ENCODE data around the gene FAM168A.

FAM168A gene

DNA sequence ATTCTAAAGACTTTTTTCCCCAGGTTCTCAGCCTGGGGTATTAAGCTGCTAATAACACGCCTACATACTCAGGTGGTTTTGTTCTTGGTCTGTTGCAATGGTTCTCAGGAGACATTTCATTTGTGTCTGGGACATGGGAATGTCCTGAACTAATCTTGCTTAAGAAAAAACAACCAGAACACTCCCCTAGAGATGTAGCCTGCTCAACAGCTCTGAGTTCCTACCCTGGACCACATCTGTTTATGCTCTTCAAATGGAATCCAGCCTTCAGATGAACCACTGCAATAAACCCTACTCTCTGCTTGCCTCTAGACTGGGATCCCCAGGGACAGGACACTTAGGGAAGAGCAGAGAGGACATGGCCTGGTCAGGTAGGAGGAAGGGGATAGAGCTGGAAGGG, 191.8 kb downstream of the FAM168A start:
- H3K27ac ChIP-seq (replicated peaks), result no peak overlapping the region
- DNase-seq (ENCODE audit: low read depth in 1 of 2, low spot score in 1 of 2), result no peak
- no peaks in the 10 kb centered on the region for H3K27me3 ChIP-seq (ENCODE audit: insufficient read depth, poor library complexity, severe bottlenecking)
- H3K4me3 ChIP-seq (replicated peaks; ENCODE audit: insufficient read depth, low read length), result no peak overlapping the region
- TF ChIP-seq, protein P1, sequence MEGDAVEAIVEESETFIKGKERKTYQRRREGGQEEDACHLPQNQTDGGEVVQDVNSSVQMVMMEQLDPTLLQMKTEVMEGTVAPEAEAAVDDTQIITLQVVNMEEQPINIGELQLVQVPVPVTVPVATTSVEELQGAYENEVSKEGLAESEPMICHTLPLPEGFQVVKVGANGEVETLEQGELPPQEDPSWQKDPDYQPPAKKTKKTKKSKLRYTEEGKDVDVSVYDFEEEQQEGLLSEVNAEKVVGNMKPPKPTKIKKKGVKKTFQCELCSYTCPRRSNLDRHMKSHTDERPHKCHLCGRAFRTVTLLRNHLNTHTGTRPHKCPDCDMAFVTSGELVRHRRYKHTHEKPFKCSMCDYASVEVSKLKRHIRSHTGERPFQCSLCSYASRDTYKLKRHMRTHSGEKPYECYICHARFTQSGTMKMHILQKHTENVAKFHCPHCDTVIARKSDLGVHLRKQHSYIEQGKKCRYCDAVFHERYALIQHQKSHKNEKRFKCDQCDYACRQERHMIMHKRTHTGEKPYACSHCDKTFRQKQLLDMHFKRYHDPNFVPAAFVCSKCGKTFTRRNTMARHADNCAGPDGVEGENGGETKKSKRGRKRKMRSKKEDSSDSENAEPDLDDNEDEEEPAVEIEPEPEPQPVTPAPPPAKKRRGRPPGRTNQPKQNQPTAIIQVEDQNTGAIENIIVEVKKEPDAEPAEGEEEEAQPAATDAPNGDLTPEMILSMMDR (IDR thresholded peaks at IDR 0.05; ENCODE audit: insufficient read depth, low read length), result no peak

DNA sequence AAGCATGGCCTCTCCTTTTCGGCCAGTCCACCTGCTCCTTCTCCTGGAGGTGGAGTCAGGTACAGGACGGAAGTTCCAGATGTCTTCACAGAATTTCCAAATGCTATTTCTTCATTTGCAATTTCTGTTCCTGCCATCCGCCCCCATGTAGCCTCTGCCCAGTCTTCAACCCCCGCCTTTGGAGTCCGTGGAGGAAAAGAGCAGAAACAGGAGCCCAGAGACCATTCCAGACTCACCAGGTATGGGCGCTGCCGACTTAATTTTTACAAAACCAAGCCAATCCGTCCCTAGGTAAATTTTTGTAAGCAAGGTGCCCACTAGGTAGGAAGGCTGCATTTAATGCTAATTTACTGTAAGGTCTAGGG, 192.8 kb downstream of the FAM168A start:
- no peak for DNase-seq (ENCODE audit: low read depth in 1 of 2, low spot score in 1 of 2)
- Histone ChIP-seq H3K4me3 (replicated peaks; ENCODE audit: insufficient read depth, low read length) (no peak overlapping the region), H3K27me3 (ENCODE audit: insufficient read depth, poor library complexity, severe bottlenecking) (no peaks in the 10 kb centered on the region), H3K27ac (replicated peaks) (no peak overlapping the region)
- TF ChIP-seq GABPA (IDR thresholded peaks at IDR 0.05; ENCODE audit: low read depth) (no peak), POLR2AphosphoS5 (IDR thresholded peaks at IDR 0.05; ENCODE audit: low read depth) (no peak), SPI1 (IDR thresholded peaks at IDR 0.05; ENCODE audit: borderline replicate concordance, low read depth) (no peak)
- TF ChIP-seq, protein P1 (IDR thresholded peaks at IDR 0.05; ENCODE audit: insufficient read depth, low read length), result no peak
- TF ChIP-seq, protein P2, sequence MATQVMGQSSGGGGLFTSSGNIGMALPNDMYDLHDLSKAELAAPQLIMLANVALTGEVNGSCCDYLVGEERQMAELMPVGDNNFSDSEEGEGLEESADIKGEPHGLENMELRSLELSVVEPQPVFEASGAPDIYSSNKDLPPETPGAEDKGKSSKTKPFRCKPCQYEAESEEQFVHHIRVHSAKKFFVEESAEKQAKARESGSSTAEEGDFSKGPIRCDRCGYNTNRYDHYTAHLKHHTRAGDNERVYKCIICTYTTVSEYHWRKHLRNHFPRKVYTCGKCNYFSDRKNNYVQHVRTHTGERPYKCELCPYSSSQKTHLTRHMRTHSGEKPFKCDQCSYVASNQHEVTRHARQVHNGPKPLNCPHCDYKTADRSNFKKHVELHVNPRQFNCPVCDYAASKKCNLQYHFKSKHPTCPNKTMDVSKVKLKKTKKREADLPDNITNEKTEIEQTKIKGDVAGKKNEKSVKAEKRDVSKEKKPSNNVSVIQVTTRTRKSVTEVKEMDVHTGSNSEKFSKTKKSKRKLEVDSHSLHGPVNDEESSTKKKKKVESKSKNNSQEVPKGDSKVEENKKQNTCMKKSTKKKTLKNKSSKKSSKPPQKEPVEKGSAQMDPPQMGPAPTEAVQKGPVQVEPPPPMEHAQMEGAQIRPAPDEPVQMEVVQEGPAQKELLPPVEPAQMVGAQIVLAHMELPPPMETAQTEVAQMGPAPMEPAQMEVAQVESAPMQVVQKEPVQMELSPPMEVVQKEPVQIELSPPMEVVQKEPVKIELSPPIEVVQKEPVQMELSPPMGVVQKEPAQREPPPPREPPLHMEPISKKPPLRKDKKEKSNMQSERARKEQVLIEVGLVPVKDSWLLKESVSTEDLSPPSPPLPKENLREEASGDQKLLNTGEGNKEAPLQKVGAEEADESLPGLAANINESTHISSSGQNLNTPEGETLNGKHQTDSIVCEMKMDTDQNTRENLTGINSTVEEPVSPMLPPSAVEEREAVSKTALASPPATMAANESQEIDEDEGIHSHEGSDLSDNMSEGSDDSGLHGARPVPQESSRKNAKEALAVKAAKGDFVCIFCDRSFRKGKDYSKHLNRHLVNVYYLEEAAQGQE (IDR thresholded peaks at IDR 0.05; ENCODE audit: insufficient replicate concordance, low read depth), result no peak

DNA sequence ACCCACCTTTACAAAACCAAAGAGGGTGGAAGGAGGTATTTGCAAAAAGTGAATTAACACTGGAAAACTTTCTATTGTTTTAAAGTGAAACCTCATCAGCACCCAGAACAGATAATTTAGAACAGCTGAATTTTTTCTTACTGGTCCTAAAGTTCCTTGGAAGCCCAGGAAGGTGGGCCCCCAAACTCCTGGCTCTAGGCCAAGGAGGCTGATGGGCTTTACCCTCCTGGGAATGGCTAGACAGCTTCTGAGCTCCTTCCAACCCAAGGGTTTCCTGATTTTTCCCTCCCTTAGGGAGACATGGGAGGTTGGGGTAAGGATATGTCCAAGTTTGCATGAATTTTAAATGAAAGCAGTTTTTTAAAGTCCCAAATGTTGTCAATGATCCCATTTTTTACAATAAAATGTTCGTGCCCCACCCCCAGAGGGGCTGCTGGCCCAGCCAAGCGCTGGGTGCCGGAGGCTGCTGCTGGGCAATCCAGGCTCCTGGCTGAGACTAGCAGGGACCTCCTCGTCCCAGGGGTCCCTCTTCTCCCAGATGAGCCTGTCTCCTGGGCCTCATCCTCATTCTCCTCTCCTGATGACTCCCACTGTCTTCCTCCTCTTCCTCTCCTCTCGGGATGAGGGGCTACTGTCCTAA, 193.3 kb downstream of the FAM168A start:
- no peak overlapping the region for H3K4me3 ChIP-seq (replicated peaks; ENCODE audit: insufficient read depth, low read length)
- no peaks in the 10 kb centered on the region for H3K27me3 ChIP-seq (ENCODE audit: insufficient read depth, poor library complexity, severe bottlenecking)
- no peak overlapping the region for H3K27ac ChIP-seq (replicated peaks)
- no peak for TF ChIP-seq POLR2AphosphoS5 (IDR thresholded peaks at IDR 0.05; ENCODE audit: low read depth)
- TF ChIP-seq, protein P2 (IDR thresholded peaks at IDR 0.05; ENCODE audit: insufficient replicate concordance, low read depth), result no peak
- TF ChIP-seq SPI1 (IDR thresholded peaks at IDR 0.05; ENCODE audit: borderline replicate concordance, low read depth), result no peak
- no peak for TF ChIP-seq GABPA (IDR thresholded peaks at IDR 0.05; ENCODE audit: low read depth)
- TF ChIP-seq, protein P1 (IDR thresholded peaks at IDR 0.05; ENCODE audit: insufficient read depth, low read length), result no peak
- DNase-seq (ENCODE audit: low read depth in 1 of 2, low spot score in 1 of 2), result no peak

DNA sequence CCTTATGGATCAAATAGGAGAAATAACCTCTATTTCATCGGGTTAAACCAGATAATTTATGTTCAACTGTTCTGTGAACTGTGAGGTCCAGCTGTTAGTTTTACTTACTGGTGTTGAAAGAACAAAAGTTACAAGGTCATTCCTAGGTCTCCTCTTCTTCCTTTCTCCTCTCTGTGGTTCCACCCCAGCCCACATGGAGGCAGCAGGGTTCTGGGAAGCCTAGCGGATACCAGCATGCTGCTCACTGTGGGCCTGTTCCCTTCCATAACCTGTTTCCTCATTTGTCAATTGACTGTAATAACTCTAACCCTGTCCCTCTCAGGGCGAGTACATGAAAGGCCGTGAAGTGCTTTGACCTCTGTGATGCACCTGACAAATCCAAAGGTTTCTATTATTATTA, 193.9 kb downstream of the FAM168A start:
- peak in 1 of 2 experiments; percentile 69 for DNase-seq (ENCODE audit: low read depth in 1 of 2, low spot score in 1 of 2)
- TF ChIP-seq, protein P1 (IDR thresholded peaks at IDR 0.05; ENCODE audit: insufficient read depth, low read length), result peak; percentile 43
- TF ChIP-seq POLR2AphosphoS5 (IDR thresholded peaks at IDR 0.05; ENCODE audit: low read depth), result no peak
- H3K27me3 ChIP-seq (ENCODE audit: insufficient read depth, poor library complexity, severe bottlenecking), result no peaks in the 10 kb centered on the region
- H3K4me3 ChIP-seq (replicated peaks; ENCODE audit: insufficient read depth, low read length), result no peak overlapping the region
- no peak overlapping the region for H3K27ac ChIP-seq (replicated peaks)

Data from HL-60 (cell line).